HCT116 (cell line): ENCODE measurements around the gene FGGY. TPM values are rescaled to one million over a fixed set of nuclear protein-coding genes. Genes with fewer than 3 reads are reported as not detected.

Source experiments
- ATAC-seq: fragments of 200-7000 bp; cut with Tn5 transposase; 2 replicates; pipeline ENCODE4 v1.9.1; 2020; ENCODE audit warnings: mild to moderate bottlenecking, moderate library complexity
- BruUV-seq: library from RNA; stranded (reverse); fragments of 400-500 nt; replicated peaks from 2 replicates; lab custom pipeline; 2021; lab: Mats Ljungman, UMichigan
- CTCF ChIA-PET: fragments of 300-600 bp; sonication (Branson Sonifier 250); formaldehyde crosslinking; loops from one replicate; lab custom pipeline; 2021; ENCODE audit warnings: antibody characterized with exemption; lab: Charles Lee
- POLR2A ChIA-PET: fragments of 300-600, 350-600 bp; sonication (Branson Sonifier 250); formaldehyde crosslinking; loops from one replicate; lab custom pipeline; 2021; ENCODE audit warnings: antibody characterized with exemption; lab: Charles Lee
- RAD21 ChIA-PET, 2 experiments: fragments of 300-600 bp; sonication (Branson Sonifier 250); formaldehyde crosslinking; loops; one replicate each; lab custom pipeline; 2023; ENCODE audit warnings: low total read pairs in 2 of 2; ENCODE audit not compliant: uncharacterized antibody in 2 of 2, unreplicated experiment in 2 of 2, low non-redundant PET in 1 of 2; lab: Charles Lee
- DNase-seq: peaks from one replicate; pipeline ENCODE4 v3.0.0-alpha.2; 2010; ENCODE audit warnings: low read depth, low spot score
- H2AFZ ChIP-seq: fragments of 200-600 bp; shearing (Covaris generic), sonication (generic); 2 replicates; pipeline ENCODE4 v1.6.1; 2017; ENCODE audit warnings: low read depth, mixed run types, mixed read lengths, antibody characterized with exemption, low read length; ENCODE audit not compliant: poor library complexity, severe bottlenecking
- H3K27ac ChIP-seq: 2 replicates; pipeline ENCODE4 v1.5.1; 2012; ENCODE audit warnings: low read depth, low read length
- H3K27me3 ChIP-seq: fragments of 200-600 bp; sonication (generic); 2 replicates; pipeline ENCODE4 v1.6.1; 2016; ENCODE audit warnings: mixed run types, low read length, mixed read lengths; ENCODE audit not compliant: insufficient read depth
- H3K36me3 ChIP-seq, 2 experiments: fragments of 200-500 bp in 1 of 2; fragments of 200-600 bp in 1 of 2; sonication (Bioruptor generic) in 1 of 2; sonication (generic) in 1 of 2; 2 replicates each; pipeline versions ENCODE4 v1.5.1 to v1.6.1; 2014 to 2016; ENCODE audit warnings: low read length in 2 of 2, inconsistent platforms in 1 of 2, mixed read lengths in 1 of 2, mixed run types in 1 of 2; ENCODE audit not compliant: insufficient read depth in 2 of 2, control insufficient read depth in 1 of 2
- H3K4me1 ChIP-seq, 2 experiments: fragments of 200-600 bp in 1 of 2; sonication (generic) in 1 of 2; 2 replicates each; pipeline versions ENCODE4 v1.5.1 to v1.6.1; 2012 to 2017; ENCODE audit warnings: low read length in 2 of 2, inconsistent platforms in 1 of 2, mild to moderate bottlenecking in 1 of 2, mixed read lengths in 1 of 2, mixed run types in 1 of 2, moderate library complexity in 1 of 2; ENCODE audit not compliant: insufficient read depth in 2 of 2, control insufficient read depth in 1 of 2
- H3K4me2 ChIP-seq: fragments of 200-600 bp; sonication (generic); 2 replicates; pipeline ENCODE4 v1.6.1; 2017; ENCODE audit warnings: mixed run types, low read length, mixed read lengths
- H3K4me3 ChIP-seq, 2 experiments: fragments of 200-600 bp in 1 of 2; sonication (generic) in 1 of 2; replicated peaks in 1 of 2; 2 replicates each; pipeline ENCODE4 v1.5.1; 2011 to 2016; ENCODE audit warnings: low read length in 2 of 2, control low read depth in 1 of 2, low read depth in 1 of 2, mild to moderate bottlenecking in 1 of 2, mixed read lengths in 1 of 2, mixed run types in 1 of 2
- H3K79me2 ChIP-seq: fragments of 200-600 bp; sonication (generic); 2 replicates; pipeline ENCODE4 v1.6.1; 2017; ENCODE audit warnings: mild to moderate bottlenecking, mixed run types, low read length, moderate library complexity, mixed read lengths; ENCODE audit not compliant: insufficient read depth
- H3K9ac ChIP-seq: fragments of 200-600 bp; sonication (generic); 2 replicates; pipeline ENCODE4 v1.6.1; 2016; ENCODE audit warnings: low read length, mixed read lengths
- H3K9me2 ChIP-seq: fragments of 200-600 bp; sonication (generic), shearing (Covaris generic); 2 replicates; pipeline ENCODE4 v1.6.1; 2017; ENCODE audit warnings: mixed run types, mild to moderate bottlenecking, moderate library complexity; ENCODE audit not compliant: insufficient read depth
- H3K9me3 ChIP-seq, 2 experiments: fragments of 200-500 bp in 1 of 2; fragments of 200-600 bp in 1 of 2; sonication (Bioruptor generic) in 1 of 2; sonication (generic) in 1 of 2; 2 replicates each; pipeline ENCODE4 v1.6.1; 2014 to 2017; ENCODE audit warnings: low read length in 2 of 2, mixed read lengths in 2 of 2, inconsistent platforms in 1 of 2, low read depth in 1 of 2, mild to moderate bottlenecking in 1 of 2, mixed run types in 1 of 2, moderate library complexity in 1 of 2; ENCODE audit not compliant: control insufficient read depth in 1 of 2, insufficient read depth in 1 of 2
- H4K20me1 ChIP-seq: fragments of 200-600 bp; sonication (generic), shearing (Covaris generic); 2 replicates; pipeline ENCODE4 v1.6.1; 2017; ENCODE audit warnings: mixed run types, mild to moderate bottlenecking, moderate library complexity; ENCODE audit not compliant: insufficient read depth
- CBX3 ChIP-seq: IDR thresholded peaks from 2 replicates; pipeline ENCODE4 v1.6.1; 2012; ENCODE audit warnings: low read depth
- CEBPB ChIP-seq: IDR thresholded peaks from 2 replicates; pipeline ENCODE4 v1.6.1; 2012; ENCODE audit warnings: low read depth
- EGR1 ChIP-seq: IDR thresholded peaks from 2 replicates; pipeline ENCODE4 v1.6.1; 2012; ENCODE audit warnings: low read depth
- EZH2 ChIP-seq: fragments of 200-600 bp; sonication (generic); IDR thresholded peaks from 2 replicates; pipeline ENCODE4 v1.6.1; 2017; ENCODE audit warnings: antibody characterized with exemption, mixed run types
- EZH2phosphoT487 ChIP-seq: fragments of 200-600 bp; IDR thresholded peaks from 2 replicates; pipeline ENCODE4 v1.6.1; 2018; ENCODE audit warnings: antibody characterized with exemption, borderline replicate concordance
- JUND ChIP-seq: IDR thresholded peaks from 2 replicates; pipeline ENCODE4 v1.6.1; 2012
- POLR2A ChIP-seq: IDR thresholded peaks from 2 replicates; pipeline ENCODE4 v1.7.0; 2011; ENCODE audit warnings: borderline replicate concordance; ENCODE audit not compliant: insufficient read depth, insufficient read length; ENCODE audit errors: extremely low read depth
- POLR2AphosphoS5 ChIP-seq: IDR thresholded peaks from 2 replicates; pipeline ENCODE4 v1.6.1; 2011; ENCODE audit warnings: mild to moderate bottlenecking, low read depth, low read length, moderate library complexity
- SIN3A ChIP-seq: IDR thresholded peaks from 2 replicates; pipeline ENCODE4 v1.6.1; 2012; ENCODE audit warnings: low read depth
- TCF7L2 ChIP-seq: IDR thresholded peaks from 2 replicates; pipeline ENCODE4 v1.7.0; 2011; ENCODE audit warnings: borderline replicate concordance, inconsistent platforms; ENCODE audit not compliant: insufficient read depth, insufficient read length; ENCODE audit errors: extremely low read depth
- YY1 ChIP-seq: IDR thresholded peaks from 2 replicates; pipeline ENCODE4 v1.6.1; 2011; ENCODE audit warnings: low read length, low read depth, moderate library complexity, mild to moderate bottlenecking; ENCODE audit not compliant: insufficient replicate concordance; ENCODE audit errors: extremely low read depth
- ZFX ChIP-seq: fragments of 450-650 bp; IDR thresholded peaks from 2 replicates; pipeline ENCODE4 v1.6.1; 2017
- ZNF274 ChIP-seq: fragments of 200-500 bp; sonication (Bioruptor generic); IDR thresholded peaks from 2 replicates; pipeline ENCODE4 v1.6.1; 2014; ENCODE audit warnings: mild to moderate bottlenecking, low read depth, low read length, inconsistent platforms
- intact Hi-C: fragments of 100-400 bp; cut with micrococcal nuclease; formaldehyde crosslinking; loops from 2 replicates; pipeline ENCODE4 v1.10.0; 2022
- total RNA-seq: library from RNA; stranded (reverse); gene quantifications from one replicate; pipeline ENCODE4 v1.2.1, GENCODE V29; 2021; ENCODE audit not compliant: unreplicated experiment
- TF ChIP-seq, protein P1 (sequence below), 3 experiments: fragments of 200-600 bp in 1 of 3; sonication (generic) in 1 of 3; IDR thresholded peaks in 2 of 3; conservative IDR thresholded peaks in 1 of 3; 2 replicates each; pipeline ENCODE4 v1.5.1; 2012 to 2017; ENCODE audit warnings: low read depth in 2 of 3, low read length in 2 of 3, antibody characterized with exemption in 1 of 3, borderline replicate concordance in 1 of 3, control low read depth in 1 of 3, mild to moderate bottlenecking in 1 of 3, mixed read lengths in 1 of 3, mixed run types in 1 of 3, moderate library complexity in 1 of 3; ENCODE audit not compliant: insufficient read depth in 1 of 3
- TF ChIP-seq, protein P2 (sequence below): IDR thresholded peaks from 2 replicates; pipeline ENCODE4 v1.6.1; 2012
- TF ChIP-seq, protein P3 (sequence below): IDR thresholded peaks from 2 replicates; pipeline ENCODE4 v1.6.1; 2011; ENCODE audit warnings: mild to moderate bottlenecking, low read length, moderate library complexity; ENCODE audit not compliant: insufficient replicate concordance; ENCODE audit errors: extremely low read depth

FGGY gene
- total RNA-seq, 1 experiment from 2014 or later: 10.6 TPM

DNA sequence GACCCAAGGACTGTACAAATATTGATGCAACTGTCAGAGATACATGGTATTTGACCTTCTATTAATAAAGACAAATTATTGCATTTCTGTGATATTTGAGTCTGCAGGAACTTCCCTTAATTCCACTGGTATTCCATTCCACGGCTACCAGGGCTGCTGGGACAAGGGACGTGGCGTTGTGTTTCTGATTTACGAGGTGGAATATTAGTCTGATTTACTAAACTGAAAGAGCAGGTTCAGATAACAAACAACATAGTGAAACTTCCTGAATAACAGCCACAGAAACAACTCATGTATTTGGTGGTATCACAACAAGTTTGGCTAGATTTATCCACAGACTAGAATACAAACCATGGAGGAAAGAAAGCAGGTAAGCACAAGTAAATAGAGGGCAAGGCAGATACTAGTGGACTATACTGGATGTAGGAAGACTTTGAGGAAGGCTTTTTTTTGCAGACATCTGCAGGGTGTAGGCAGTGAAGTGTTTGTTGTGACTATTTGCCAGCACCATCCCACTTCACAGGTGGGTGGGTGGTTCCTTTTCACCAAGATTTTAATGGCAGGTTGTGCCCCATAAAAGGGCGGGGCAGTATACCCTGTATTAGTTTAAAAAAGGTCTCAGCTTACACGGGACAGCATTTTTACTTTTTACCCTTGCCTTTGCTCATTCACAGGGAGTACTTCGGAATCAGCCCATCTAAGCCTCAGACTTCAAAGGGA lies 100.4 kb downstream of the FGGY start (continued):
- TF ChIP-seq, protein P1, sequence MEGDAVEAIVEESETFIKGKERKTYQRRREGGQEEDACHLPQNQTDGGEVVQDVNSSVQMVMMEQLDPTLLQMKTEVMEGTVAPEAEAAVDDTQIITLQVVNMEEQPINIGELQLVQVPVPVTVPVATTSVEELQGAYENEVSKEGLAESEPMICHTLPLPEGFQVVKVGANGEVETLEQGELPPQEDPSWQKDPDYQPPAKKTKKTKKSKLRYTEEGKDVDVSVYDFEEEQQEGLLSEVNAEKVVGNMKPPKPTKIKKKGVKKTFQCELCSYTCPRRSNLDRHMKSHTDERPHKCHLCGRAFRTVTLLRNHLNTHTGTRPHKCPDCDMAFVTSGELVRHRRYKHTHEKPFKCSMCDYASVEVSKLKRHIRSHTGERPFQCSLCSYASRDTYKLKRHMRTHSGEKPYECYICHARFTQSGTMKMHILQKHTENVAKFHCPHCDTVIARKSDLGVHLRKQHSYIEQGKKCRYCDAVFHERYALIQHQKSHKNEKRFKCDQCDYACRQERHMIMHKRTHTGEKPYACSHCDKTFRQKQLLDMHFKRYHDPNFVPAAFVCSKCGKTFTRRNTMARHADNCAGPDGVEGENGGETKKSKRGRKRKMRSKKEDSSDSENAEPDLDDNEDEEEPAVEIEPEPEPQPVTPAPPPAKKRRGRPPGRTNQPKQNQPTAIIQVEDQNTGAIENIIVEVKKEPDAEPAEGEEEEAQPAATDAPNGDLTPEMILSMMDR (IDR thresholded peaks at IDR 0.05 in 2 of 3, conservative IDR thresholded peaks at IDR 0.05 in 1 of 3; ENCODE audit: borderline replicate concordance in 1 of 3, insufficient read depth in 1 of 3, low read depth in 2 of 3, low read length in 2 of 3): no peak
- no peak for TF ChIP-seq EZH2
- no peak for TF ChIP-seq EGR1
- TF ChIP-seq, protein P2, sequence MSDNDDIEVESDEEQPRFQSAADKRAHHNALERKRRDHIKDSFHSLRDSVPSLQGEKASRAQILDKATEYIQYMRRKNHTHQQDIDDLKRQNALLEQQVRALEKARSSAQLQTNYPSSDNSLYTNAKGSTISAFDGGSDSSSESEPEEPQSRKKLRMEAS: no peak

DNA sequence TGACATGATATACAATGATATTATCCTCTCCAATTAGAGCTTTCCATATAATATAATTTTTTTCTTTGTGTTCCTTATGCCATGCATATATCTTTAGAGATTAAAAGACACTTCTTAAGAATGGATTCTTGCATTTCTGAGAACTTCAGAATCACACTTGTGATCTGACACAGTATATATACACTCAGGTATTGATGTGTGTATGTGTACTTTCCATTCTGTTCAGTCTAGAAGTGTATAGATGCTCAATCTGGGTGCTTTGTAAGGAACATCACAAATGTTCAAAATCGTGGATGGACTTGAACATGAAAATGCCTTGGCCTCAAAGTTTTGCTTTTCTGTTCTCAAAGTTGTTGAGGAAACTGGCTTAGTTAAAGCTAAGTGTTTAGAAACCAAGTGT lies 102.7 kb downstream of the FGGY start:
- Histone ChIP-seq H3K4me1 (no peaks in the 10 kb centered on the region), H3K79me2 (no peaks in the 10 kb centered on the region), H3K27me3 (no peaks in the 10 kb centered on the region), H3K9me3 (no peaks in the 10 kb centered on the region), H3K27ac (no peak overlapping the region), H3K9me2 (no peaks in the 10 kb centered on the region), H3K36me3 (no peaks in the 10 kb centered on the region), H3K4me2 (no peak overlapping the region), H4K20me1 (no peaks in the 10 kb centered on the region), H3K4me3 (no peak overlapping the region), H2AFZ (no peak overlapping the region), H3K9ac (no peak overlapping the region)
- ChIA-PET POLR2A (no interaction called here), RAD21 (no interaction called here), CTCF (no interaction called here)
- ATAC-seq (no peak), DNase-seq (no peak)
- BruUV-seq: no TSS peak
- TF ChIP-seq CBX3: no peak
- TF ChIP-seq CEBPB: no peak
- TF ChIP-seq, protein P1 (IDR thresholded peaks at IDR 0.05 in 2 of 3, conservative IDR thresholded peaks at IDR 0.05 in 1 of 3; ENCODE audit: borderline replicate concordance in 1 of 3, insufficient read depth in 1 of 3, low read depth in 2 of 3, low read length in 2 of 3): no peak
- no peak for TF ChIP-seq EZH2
- TF ChIP-seq POLR2A: no peak
- TF ChIP-seq EGR1: no peak
- TF ChIP-seq ZFX: no peak
- no peak for TF ChIP-seq YY1
- TF ChIP-seq JUND: no peak
- TF ChIP-seq, protein P3, sequence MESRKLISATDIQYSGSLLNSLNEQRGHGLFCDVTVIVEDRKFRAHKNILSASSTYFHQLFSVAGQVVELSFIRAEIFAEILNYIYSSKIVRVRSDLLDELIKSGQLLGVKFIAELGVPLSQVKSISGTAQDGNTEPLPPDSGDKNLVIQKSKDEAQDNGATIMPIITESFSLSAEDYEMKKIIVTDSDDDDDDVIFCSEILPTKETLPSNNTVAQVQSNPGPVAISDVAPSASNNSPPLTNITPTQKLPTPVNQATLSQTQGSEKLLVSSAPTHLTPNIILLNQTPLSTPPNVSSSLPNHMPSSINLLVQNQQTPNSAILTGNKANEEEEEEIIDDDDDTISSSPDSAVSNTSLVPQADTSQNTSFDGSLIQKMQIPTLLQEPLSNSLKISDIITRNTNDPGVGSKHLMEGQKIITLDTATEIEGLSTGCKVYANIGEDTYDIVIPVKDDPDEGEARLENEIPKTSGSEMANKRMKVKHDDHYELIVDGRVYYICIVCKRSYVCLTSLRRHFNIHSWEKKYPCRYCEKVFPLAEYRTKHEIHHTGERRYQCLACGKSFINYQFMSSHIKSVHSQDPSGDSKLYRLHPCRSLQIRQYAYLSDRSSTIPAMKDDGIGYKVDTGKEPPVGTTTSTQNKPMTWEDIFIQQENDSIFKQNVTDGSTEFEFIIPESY: no peak
- TF ChIP-seq SIN3A: no peak
- TF ChIP-seq, protein P2: no peak
- no peak for TF ChIP-seq EZH2phosphoT487
- no peak for TF ChIP-seq TCF7L2
- no peak for TF ChIP-seq POLR2AphosphoS5
- TF ChIP-seq ZNF274: no peak
- intact Hi-C loops: no loop called here
